GM19438 (cell line): Measurements from ENCODE around the gene ATL1.
"Not testable (repeated sequence)": the region's sequence is repeated elsewhere in the genome, so short reads cannot be mapped to it uniquely, and the experiment has no call there.

Experiments used
- ATAC-seq: cut with Tn5 transposase; IDR thresholded peaks from one replicate; pipeline ENCODE4 v1.9.1; 2021; ENCODE audit warnings: low read depth; ENCODE audit not compliant: unreplicated experiment

Gene ATL1

GRCh38 chr14:50534416-50534815 lies 25.5 kb upstream of the ATL1 start:
- ATAC-seq, result no peak

GRCh38 chr14:50534997-50535396 lies 24.9 kb upstream of the ATL1 start:
- no peak for ATAC-seq

GRCh38 chr14:50538034-50538433 lies 21.9 kb upstream of the ATL1 start:
- not testable (repeated sequence) for ATAC-seq

- no peak for ATAC-seq
These were observed 20.9 kb upstream of the ATL1 start for GRCh38 chr14:50539051-50539450.

GRCh38 chr14:50541159-50541567 lies 18.8 kb upstream of the ATL1 start:
- no peak for ATAC-seq

GRCh38 chr14:50542941-50543418 lies 17.0 kb upstream of the ATL1 start:
- peak; percentile 74 for ATAC-seq

GRCh38 chr14:50544911-50545310 lies 15.0 kb upstream of the ATL1 start:
- ATAC-seq, result no peak

- no peak for ATAC-seq
These were observed 14.3 kb upstream of the ATL1 start for GRCh38 chr14:50545618-50546017.

- no peak for ATAC-seq
These were observed 9.7 kb upstream of the ATL1 start for GRCh38 chr14:50550294-50550693.

GRCh38 chr14:50551877-50552276 lies 8.1 kb upstream of the ATL1 start:
- no peak for ATAC-seq

- not testable (repeated sequence) for ATAC-seq
These were observed 7.1 kb upstream of the ATL1 start for GRCh38 chr14:50552796-50553195.

- ATAC-seq, result no peak
These were observed 963 bp downstream of the ATL1 start for GRCh38 chr14:50560931-50561285.

- no peak for ATAC-seq
These were observed 2.9 kb downstream of the ATL1 start for GRCh38 chr14:50562841-50563240.

- ATAC-seq, result no peak
These were observed 9.8 kb downstream of the ATL1 start for GRCh38 chr14:50569714-50570274.

GRCh38 chr14:50573862-50574261 lies 13.9 kb downstream of the ATL1 start:
- ATAC-seq, result no peak

GRCh38 chr14:50575769-50576168 lies 15.8 kb downstream of the ATL1 start:
- no peak for ATAC-seq

GRCh38 chr14:50577982-50578381 lies 18.0 kb downstream of the ATL1 start:
- no peak for ATAC-seq

- no peak for ATAC-seq
These were observed 18.5 kb downstream of the ATL1 start for GRCh38 chr14:50578433-50578832.

- no peak for ATAC-seq
These were observed 30.5 kb downstream of the ATL1 start for GRCh38 chr14:50590464-50590863.

- ATAC-seq, result no peak
These were observed 34.8 kb downstream of the ATL1 start for GRCh38 chr14:50594577-50595316.

- ATAC-seq, result no peak
These were observed 38.8 kb downstream of the ATL1 start for GRCh38 chr14:50598765-50599164.

GRCh38 chr14:50599700-50600444 lies 39.9 kb downstream of the ATL1 start:
- ATAC-seq, result no peak
